HepG2 (cell line): ENCODE results near the gene PTF1A. TPM values are rescaled to one million over a fixed set of nuclear protein-coding genes. Genes with fewer than 3 reads are reported as not detected.

Experiments used
- ARID4A ChIP-seq: sonication (generic); formaldehyde crosslinking; IDR thresholded peaks from 2 replicates; pipeline ENCODE4 v1.5.0; 2020; ENCODE audit warnings: mild to moderate bottlenecking, missing genetic modification reagents, borderline replicate concordance
- IRX3 ChIP-seq: sonication (generic); formaldehyde crosslinking; IDR thresholded peaks from 2 replicates; pipeline ENCODE4 v1.8.1; 2023; ENCODE audit warnings: mild to moderate bottlenecking, low read depth, missing genetic modification reagents, borderline replicate concordance
- SP1 ChIP-seq, 2 experiments: fragments of 450-650 bp in 1 of 2; sonication (generic) in 1 of 2; formaldehyde crosslinking in 1 of 2; IDR thresholded peaks; 2 replicates each; pipeline versions ENCODE4 v1.4.0 to v1.6.1; 2016 to 2020; ENCODE audit warnings: missing genetic modification reagents in 1 of 2
- XBP1 ChIP-seq: sonication (generic); formaldehyde crosslinking; IDR thresholded peaks from 2 replicates; pipeline ENCODE4 v1.5.0; 2020; ENCODE audit warnings: missing genetic modification reagents
- ZFAT ChIP-seq: sonication (generic); formaldehyde crosslinking; conservative IDR thresholded peaks from 2 replicates; pipeline ENCODE4 v1.8.1; 2023; ENCODE audit warnings: missing genetic modification reagents, inconsistent platforms
- ZNF138 ChIP-seq: sonication (generic); formaldehyde crosslinking; IDR thresholded peaks from 2 replicates; pipeline ENCODE4 v1.5.0; 2020; ENCODE audit warnings: mild to moderate bottlenecking, low read depth, missing genetic modification reagents
- ZNF281 ChIP-seq: sonication (generic); formaldehyde crosslinking; IDR thresholded peaks from 2 replicates; pipeline ENCODE4 v1.4.0; 2020; ENCODE audit warnings: missing genetic modification reagents, borderline replicate concordance
- polyA plus RNA-seq, 8 experiments: library from polyadenylated mRNA; depleted of rRNA in 3 of 8; stranded (reverse) in 7 of 8; unstranded in 1 of 8; fragments of >200 nt; fragmentation: Illumina TruSeq in 4 of 8; extraction: Trizol in 4 of 8; gene quantifications; 2 replicates each; pipeline versions ENCODE4 v1.2.1 to v1.2.3, GENCODE V29; 2011 to 2016; ENCODE audit warnings: low read depth in 4 of 8, missing spikeins in 1 of 8, mixed read lengths in 1 of 8; ENCODE audit not compliant: insufficient read depth in 1 of 8
- total RNA-seq, 5 experiments: library from RNA; depleted of rRNA; stranded (reverse); fragments of >200 nt; fragmentation: Illumina TruSeq; extraction: Trizol; gene quantifications; 2 replicates each; pipeline ENCODE4 v1.2.3, GENCODE V29; 2016; ENCODE audit warnings: low read depth in 1 of 5

The PTF1A gene
- total and polyA plus RNA-seq, 2 of the 13 experiments (the other 11 are each of a cell fraction or from before 2014, with no cell fraction given) = not detected

- TF ChIP-seq ZNF281 (CRISPR knock-in tag) (no peak), SP1 (IDR thresholded peaks at IDR 0.05) (no peak), SP1 (CRISPR knock-in tag; IDR thresholded peaks at IDR 0.05) (no peak), IRX3 (no peak), ZFAT (CRISPR knock-in tag) (no peak), ARID4A (no peak), ZNF138 (CRISPR knock-in tag) (no peak), XBP1 (CRISPR knock-in tag) (no peak)
Measured at GRCh38 chr10:23157691-23158369, 34.3 kb upstream of the PTF1A start (continued).
